GOT3 (cell line): ENCODE results near the gene RPH3AL.
"Not testable (repeated sequence)": the region's sequence is repeated elsewhere in the genome, so short reads cannot be mapped to it uniquely, and the experiment has no call there.

ENCODE experiments used
- DNase-seq: peaks from one replicate; lab custom pipeline; 2025; ENCODE audit warnings: mixed read lengths; lab: John Stamatoyannopoulos, UW

RPH3AL gene

DNA sequence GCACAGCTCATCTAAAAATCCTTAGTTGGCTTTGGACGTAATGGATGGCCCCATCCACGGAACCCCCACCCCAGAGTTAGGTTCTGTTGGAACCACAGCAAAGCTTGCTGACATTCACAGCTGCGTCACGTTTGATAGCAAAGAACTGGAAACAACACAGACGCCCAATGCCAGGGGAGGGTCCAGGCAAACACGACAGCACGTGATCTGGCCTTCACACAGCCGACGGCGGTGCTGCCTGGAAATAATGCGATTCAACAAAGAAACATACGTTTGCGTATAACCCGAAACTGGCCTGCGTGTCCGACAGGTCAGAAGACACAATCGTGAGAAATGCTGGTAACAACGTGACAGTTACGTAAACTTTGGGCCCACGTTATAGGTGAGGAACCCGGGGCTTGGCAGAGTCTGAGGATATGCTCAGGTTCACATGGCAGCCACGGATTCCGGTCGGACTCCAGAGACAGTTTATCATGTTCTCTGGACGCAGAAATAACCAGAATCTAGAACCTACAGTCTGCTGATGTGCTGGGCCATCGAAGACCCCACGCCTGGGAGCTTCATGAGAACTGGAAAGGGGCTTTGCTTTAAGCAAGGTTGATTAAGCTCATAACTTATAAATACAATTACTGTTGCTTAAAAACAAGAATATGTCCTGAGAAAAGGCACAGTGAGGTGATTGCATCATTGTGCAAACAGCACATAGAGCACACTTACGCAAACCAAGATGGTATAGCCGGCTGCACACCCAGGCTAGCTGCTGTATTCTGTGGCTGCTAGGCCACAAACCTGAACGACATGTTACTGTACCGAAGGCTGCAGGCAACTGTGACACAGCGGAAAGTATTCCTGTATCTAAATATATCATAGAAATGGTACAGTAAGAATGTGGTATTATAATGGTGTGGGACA lies 70.4 kb downstream of the RPH3AL start:
- no peak for DNase-seq

DNA sequence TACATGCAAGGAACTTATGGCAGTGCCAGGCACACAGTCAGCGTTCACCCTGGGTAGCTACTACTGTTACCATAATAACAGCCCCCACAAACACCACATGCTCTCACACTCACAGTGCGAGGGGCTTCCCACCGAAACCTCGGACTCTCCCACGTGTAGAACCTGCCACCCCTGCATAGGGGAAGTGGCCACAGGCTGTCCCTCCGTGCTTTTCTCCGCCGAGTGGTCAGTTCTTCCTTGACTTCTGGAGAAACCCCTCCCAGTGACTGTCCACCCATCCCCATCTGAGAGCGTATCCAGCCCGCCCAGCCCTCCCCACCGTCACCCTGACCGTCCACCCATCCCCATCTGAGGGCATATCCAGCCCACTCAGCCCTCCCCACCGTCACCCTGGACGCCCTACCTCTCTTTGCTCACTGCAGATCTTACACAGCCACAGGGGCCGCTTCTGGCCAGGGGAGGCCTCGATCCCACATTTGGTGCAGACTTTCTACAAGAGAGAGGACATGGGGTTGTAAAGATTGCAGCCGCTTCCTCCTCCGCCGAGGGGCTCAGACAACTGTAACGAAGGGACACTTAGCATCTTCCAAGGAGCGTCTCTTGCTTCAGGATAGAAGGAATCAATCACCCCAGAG lies 71.1 kb downstream of the RPH3AL start:
- DNase-seq: no peak

DNA sequence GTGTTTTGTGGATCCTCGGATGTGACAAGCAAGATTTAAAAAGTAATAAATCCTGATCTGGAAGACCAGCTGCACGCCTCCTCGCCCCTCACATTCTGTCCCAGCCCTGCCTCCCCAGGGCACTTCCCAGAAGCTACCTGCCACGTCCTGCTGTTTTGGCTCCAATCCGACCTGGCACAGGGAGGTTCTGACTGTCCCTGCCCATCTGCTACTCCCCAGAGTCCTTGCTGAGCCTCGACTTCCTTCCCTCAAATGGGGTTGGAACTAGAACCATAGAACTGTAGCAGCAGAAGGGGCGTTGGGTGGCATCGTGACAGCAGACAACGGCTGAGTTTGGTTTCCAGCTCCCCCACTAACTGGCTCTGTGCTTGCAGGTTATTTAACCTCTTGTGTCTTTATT lies 71.7 kb downstream of the RPH3AL start:
- no peak for DNase-seq

DNA sequence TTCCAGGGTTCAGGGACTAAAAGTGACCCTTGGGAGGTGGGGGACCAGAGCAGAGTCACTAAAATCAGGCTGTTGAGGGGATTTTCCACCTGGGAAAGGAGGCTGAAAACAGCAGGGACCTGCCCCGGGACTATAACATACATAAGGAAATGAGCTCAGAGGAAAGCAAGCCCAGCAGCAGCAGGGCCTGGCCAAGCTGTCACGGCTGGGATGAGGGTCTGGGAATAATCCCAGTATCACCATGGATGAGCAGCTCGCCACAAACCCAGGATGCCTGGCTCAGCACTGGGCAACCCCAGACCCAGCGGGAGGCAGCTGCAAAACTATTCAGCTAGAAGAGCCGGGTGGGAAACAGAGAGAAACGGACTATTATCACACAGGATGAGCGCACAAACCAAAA lies 72.4 kb downstream of the RPH3AL start:
- no peak for DNase-seq

DNA sequence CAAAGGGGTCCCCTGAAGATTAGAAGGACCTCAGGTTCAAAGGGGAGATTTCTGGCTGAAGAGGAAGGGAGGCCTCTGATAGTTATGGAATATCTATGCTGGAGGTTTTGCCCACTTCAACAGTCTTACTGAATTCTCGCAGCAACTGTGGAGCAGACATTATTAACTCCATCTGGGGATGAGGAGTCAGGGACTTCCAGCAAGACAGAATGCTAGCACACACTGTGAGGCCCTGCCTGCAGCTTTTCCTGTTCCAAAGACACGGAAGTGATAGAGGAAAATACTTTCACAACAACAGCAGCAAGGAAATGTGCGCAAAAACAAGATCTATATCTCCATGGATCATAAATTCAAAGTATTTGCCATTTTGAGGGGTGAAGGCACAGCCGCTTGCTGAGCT lies 72.8 kb downstream of the RPH3AL start:
- DNase-seq: no peak

DNA sequence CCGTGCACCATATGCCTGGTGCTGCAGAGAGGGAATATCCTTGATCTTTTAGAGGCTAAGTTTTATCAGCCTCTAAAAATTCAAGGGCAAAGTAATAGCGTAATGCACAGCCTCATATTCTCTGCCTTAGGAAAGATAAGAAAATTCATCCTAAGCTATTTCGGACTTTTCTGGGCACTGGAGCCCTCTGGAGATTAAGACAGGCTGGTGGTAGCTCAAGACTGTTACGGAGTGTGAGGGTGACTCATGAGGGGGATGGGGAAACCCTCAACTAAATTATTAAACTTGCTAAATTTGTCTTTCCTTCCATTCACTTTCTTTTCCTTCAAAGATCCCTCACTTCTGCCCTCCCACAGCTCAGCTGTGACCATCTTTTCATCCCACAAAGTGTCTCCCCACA lies 73.3 kb downstream of the RPH3AL start:
- DNase-seq: no peak

DNA sequence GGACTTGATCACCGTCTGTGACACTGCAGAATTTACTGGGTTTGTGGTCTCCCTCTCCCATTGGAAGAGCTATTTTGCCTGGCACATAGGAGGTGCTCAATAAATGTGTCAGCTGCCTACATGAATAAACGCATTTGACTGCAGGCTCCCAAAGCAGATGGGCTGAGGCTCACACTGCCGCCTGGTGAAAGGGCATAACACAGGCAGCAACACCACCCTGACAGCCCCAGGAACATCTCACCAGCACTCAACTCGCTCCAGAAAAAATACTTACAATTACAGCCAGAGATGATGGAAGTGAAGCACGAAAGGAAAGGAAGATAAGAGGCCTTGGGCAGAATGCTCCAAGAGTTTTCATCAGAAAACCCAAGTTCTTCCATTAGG lies 73.9 kb downstream of the RPH3AL start:
- no peak for DNase-seq

DNA sequence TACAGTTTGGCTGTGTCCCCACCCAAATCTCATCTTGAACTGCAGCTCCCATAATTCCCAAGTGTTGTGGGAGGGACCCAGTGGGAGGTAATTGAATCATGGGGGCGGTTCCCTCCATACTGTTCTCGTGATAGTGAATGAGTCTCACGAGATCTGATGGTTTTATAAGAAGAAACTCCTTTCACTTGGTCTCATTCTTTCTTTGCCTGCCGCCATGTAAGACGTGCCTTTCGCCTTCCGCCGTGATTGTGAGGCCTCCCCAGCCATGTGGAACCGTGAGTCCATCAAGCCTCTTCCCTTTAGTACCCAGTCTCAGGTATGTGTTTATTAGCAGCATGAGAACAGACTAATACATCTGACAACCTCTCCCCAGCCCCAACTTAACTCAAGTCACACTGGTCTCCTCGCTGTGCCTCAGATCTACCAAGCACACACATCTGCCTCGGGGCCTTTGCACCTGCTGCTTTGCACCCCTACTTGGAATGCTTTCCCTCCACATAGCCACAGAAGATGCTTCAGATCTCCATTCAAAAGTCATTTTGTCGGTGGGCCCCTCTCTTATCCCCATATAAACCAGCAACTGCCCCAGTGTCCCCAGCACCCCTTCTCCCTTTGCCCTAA lies 74.4 kb downstream of the RPH3AL start:
- DNase-seq: no peak

DNA sequence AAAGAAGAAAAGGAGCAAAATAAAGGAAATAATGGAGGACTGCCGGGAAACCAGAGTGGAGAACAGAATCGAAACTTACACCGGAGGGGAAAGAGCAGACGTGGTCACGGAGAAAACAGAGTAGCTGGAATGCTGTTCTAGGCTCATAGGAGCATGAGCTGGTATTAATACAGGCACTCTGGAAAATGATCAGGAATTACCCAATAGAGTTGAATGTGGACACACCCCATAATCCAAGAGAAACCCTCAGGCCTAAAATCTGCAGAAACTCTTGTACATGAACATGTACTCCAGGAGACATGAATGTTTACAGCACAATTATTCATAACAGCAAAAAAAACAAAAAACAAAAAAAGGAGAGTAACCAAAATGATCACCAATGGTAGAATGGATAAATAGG lies 77.7 kb downstream of the RPH3AL start:
- no peak for DNase-seq

DNA sequence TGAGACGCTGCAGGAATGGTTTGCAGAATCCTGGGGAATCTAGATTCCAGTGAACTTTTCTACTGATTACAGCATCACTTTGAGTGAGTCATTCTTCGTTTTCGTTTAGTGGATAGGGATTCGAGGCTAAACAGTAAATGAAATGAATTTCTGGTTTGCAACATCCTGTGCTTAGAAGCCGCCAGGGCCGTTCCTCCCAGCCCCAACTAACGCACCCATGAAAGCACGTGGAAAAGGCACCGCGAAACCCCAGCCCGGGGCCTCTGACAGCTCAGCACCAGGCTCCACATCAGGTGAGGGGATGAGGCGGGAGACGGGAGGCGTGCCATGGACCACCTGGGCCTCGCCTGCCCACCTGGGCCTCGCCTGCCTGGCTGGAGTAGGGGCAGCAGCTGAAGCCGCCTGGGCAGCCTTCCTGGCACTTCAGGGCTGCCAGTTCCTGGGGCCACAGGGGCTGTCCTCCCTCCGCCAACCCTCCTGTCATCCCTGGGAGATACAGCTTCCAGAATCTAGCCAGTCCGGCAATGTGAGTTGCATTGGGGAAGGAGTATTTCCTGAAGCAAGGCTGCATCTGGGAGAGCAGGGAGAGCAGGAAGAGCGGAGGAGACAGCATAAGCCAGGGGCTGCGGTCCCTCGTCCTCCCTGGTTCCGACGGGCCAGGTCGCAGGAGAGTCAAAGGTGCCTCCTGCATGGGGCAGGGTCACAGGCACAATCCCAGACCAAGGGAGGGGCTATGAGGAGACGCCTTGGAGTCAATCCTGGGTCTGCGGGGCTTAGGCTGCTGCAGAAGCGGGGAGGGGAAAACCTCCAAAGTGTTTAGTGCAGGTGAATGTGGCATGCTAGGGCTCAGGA lies 78.4 kb downstream of the RPH3AL start:
- DNase-seq: no peak

DNA sequence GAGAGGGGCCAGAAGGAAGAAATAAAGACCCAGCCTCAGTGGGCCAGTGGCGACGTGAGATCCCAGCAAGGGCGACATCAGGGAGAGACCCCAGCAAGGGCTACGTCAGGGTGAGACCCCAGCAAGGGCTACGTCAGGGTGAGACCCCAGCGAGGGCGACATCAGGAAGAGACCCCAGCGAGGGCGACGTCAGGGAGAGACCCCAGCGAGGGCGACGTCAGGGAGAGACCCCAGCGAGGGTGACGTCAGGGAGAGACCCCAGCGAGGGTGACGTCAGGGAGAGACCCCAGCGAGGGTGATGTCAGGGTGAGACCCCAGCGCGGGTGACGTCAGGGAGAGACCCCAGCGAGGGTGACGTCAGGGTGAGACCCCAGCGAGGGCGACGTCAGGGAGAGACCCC lies 79.8 kb downstream of the RPH3AL start:
- DNase-seq: not testable (repeated sequence)

DNA sequence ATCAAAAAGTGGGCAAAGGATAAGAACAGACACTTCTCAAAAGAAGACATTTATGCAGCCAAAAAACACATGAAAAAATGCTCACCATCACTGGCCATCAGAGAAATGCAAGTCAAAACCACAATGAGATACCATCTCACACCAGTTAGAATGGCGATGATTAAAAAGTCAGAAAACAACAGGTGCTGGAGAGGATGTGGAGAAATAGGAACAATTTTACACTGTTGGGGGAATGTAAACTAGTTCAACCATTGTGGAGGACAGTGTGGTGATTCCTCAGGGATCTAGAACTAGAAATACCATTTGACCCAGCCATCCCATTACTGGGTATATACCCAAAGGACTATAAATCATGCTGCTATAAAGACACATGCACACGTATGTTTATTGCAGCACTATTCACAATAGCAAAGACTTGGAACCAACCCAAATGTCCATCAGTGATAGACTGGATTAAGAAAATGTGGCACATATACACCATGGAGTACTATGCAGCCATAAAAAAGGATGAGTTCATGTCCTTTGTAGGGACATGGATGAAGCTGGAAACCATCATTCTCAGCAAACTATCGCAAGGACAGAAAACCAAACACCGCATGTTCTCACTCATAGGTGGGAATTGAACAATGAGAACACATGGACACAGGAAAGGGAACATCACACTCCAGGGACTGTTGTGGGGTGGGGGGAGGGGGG lies 80.5 kb downstream of the RPH3AL start:
- DNase-seq: not testable (repeated sequence)

DNA sequence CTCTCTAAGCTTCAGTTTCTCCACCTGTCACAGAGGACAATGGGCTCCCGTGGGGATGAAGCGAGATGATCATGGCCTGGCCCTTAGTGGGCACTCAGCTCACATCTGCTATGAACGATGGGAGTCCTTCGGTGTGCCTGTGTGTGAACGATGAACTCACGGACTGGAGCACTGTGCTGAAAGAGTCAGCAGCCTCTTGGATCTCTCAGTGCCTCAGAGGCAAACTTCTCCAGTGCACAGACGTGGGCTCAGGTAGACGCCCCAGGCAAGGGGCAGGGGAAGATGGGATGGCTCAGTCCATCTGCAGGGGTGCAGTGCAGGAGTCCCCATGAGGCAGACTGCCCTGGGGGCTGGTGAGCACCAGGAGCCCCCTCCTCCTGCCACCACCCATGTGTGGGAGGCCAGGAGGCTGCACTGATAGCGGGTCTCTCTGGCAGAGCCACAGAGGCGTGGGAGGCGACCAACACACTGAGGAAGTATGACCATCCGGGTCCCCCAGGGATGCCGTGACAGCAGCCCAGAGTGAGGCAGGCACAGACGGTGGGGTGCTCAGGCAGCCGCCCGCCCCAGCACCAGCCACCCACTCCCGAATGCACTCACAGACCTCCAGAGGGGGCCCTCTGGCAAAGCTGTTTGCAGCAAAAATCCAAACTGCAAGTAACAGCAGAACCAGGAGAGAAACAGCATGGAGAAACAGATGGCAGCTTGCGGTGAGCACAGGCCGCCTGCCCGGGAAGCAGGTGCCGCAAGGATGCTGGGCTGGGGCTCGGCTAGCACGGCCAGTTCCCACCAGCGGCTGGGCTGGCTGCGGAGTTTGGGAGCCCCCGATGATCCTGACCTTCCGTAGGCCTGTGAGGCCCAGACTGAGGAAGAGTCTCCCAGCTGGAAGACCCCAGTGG lies 82.7 kb downstream of the RPH3AL start:
- no peak for DNase-seq

DNA sequence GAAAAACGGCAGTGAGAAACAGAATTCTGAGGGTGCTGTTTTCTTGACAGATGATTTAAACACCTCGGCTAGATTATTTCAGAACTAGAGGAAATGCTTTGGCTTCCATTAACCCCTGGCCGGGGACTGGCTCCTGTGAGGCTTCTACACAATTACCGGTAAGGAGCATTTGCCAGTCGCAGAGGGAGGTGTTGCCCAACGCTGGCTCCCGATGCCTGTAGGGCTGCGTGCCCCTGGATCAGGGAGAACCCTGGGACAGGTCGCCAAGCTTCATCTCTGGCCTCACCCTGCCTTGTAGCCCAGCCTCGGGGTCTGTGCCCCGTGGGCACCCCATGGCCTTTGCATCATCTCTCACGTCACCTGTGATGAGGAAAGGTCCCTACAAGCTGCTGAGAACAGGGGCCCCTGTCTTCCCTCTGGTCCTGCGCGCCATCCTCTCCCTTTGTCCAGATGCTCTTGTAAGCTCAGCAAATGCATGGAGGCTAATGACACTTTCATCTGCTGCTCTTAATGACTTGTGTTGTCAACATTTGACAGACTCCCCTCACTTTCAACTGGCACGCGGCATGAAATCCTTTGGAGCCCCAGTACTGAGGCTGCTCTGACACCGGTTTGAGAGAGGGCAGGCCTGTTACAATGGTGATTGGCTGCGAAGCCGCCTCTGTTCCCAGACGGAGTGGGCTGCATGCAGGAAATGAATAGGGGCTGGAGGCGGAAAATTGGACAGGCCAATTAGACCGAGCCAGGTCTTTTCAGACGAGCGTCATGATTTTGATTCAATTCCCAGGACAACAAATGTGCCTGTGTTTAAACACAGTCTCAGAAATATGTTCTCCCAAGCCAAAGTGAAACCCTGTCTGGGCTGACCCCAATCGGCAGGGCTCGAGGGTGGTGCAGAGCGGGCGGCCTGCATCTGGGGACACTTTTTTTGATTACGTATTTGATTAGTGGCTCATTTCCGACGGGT lies 85.6 kb downstream of the RPH3AL start:
- no peak for DNase-seq

DNA sequence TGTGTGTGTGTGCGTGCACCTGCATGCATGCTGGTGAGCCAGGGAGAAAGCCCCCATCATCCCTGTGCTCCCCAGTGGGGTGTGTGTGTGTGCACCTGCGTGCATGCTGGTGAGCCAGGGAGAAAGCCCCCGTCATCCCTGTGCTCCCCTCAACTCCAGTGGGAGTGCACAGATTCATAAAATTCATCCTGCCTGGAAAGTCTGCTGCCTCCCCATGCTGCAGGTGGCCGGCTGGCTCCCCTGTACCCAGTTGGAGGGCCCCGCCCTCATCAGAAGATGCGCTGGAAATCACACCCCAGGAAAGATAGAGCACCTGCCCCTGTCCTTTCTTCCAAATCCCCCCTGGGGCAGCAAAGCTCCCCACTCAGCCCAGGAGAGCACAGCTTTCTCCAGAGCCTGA lies 86.4 kb downstream of the RPH3AL start:
- no peak for DNase-seq

DNA sequence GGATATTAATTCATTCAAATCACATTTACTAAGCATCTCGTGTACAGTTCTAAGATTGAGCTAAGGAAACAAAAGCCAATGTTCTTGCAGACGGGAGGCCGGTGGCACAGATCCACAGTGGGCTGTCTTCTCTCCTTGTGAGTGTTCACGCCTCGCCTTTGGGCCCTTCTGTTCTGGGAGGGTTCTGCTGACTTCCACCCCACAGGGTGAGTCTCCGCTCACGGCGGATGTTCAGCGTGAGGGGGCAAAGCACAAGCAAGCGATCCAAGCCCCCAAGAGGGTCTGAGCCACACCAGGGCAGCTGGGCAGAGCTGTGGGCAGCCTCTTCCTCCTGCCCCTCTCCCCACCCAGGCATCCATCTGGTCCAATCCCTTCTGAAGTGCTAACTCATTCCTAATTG lies 86.9 kb downstream of the RPH3AL start:
- DNase-seq: no peak

DNA sequence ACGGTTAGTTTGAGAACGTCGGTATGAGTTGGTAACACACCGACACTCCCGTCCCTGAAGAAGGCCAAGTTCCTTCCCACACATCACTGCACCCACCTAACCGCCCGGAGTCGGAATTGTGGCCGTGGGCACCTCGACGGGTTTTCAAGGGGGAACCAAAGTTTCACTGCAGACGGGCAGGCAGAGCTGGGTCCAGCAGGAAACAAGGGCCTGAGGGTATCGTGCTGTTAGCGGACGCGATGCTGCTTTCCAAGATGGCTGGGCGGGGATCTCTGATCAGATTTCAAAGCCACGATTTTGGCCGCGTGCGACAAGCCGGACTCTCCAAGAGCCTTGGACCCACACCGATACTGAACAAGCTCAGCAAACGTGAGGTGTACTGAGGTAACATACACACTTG lies 88.8 kb downstream of the RPH3AL start:
- no peak for DNase-seq

DNA sequence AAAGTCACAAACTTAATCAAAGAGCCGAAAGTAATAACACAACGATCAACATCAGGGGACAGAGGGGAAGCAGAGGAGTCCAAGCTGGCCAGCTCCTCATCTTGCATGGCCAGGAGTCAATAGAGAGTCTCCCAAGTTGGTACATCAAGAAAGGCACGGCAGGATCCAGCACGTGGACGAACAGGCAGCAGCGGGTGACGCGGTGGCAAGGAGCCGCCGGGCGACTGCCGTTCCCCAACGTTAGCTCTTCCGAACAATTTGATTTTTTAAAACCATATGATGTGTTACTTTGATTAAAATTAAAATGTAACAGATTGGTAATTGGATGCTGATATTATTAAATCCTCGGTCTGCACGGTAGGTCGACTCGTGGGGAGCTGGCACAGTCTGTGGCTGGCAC lies 89.3 kb downstream of the RPH3AL start:
- no peak for DNase-seq

DNA sequence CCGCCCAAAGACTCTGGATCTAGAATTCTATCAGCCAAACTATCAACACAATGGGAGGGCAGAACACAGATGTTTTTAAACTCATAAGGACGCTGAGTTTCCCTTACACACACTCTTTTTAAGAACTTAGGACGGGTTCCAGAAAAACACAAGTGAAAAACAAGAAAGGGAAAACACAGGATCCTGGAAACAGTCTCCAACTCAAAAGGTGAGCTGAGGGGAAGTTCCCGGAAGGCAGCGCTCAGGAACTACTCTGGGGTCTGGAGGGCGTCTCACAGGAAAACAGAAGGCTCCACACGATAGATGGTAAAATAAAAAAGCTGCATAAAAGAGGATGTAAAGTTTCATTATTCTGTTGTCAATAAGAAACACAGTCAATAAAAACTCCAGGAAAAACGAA lies 91.0 kb downstream of the RPH3AL start:
- no peak for DNase-seq
